Fibroblast of villous mesenchyme (primary cell): Measurements from ENCODE around the gene FUNDC2. TPM values are rescaled to one million over a fixed set of nuclear protein-coding genes. Genes with fewer than 3 reads are reported as not detected.

Source experiments
- DNase-seq: peaks from one replicate; pipeline ENCODE4 v3.0.0-alpha.2; 2010; ENCODE audit warnings: low read depth
- H3K4me3 ChIP-seq: 2 replicates; pipeline ENCODE4 v1.5.1; 2011; ENCODE audit warnings: low read depth, mild to moderate bottlenecking, low read length
- total RNA-seq: library from RNA; depleted of rRNA; stranded (reverse); fragments of >200 nt; gene quantifications from 2 replicates; pipeline ENCODE4 v1.2.3, GENCODE V29; 2012
- TF ChIP-seq, protein P1 (sequence below): IDR thresholded peaks from 2 replicates; pipeline ENCODE4 v1.5.1; 2012; ENCODE audit warnings: low read depth, mild to moderate bottlenecking, low read length; ENCODE audit not compliant: insufficient read depth

Gene FUNDC2
- total RNA-seq, 1 donor: 31.5 TPM

DNA sequence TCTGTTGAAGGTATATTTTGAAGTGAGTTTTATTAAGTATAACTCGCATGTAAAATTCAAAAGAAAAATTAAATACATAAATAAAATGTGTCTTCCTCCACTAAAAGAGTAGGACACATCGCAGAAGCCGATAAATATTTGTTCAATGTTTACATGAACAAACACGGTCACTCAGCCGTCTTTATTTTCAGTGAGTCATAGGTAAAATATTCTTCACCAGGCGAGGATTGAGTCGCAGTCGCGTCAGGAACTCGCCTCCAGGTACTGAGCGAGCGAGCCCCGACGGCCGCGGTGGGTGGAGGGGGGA is 271 bp upstream of the FUNDC2 start:
- H3K4me3 ChIP-seq: peak overlapping the region; percentile 75
- no peak for DNase-seq
- TF ChIP-seq, protein P1, sequence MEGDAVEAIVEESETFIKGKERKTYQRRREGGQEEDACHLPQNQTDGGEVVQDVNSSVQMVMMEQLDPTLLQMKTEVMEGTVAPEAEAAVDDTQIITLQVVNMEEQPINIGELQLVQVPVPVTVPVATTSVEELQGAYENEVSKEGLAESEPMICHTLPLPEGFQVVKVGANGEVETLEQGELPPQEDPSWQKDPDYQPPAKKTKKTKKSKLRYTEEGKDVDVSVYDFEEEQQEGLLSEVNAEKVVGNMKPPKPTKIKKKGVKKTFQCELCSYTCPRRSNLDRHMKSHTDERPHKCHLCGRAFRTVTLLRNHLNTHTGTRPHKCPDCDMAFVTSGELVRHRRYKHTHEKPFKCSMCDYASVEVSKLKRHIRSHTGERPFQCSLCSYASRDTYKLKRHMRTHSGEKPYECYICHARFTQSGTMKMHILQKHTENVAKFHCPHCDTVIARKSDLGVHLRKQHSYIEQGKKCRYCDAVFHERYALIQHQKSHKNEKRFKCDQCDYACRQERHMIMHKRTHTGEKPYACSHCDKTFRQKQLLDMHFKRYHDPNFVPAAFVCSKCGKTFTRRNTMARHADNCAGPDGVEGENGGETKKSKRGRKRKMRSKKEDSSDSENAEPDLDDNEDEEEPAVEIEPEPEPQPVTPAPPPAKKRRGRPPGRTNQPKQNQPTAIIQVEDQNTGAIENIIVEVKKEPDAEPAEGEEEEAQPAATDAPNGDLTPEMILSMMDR: no peak

DNA sequence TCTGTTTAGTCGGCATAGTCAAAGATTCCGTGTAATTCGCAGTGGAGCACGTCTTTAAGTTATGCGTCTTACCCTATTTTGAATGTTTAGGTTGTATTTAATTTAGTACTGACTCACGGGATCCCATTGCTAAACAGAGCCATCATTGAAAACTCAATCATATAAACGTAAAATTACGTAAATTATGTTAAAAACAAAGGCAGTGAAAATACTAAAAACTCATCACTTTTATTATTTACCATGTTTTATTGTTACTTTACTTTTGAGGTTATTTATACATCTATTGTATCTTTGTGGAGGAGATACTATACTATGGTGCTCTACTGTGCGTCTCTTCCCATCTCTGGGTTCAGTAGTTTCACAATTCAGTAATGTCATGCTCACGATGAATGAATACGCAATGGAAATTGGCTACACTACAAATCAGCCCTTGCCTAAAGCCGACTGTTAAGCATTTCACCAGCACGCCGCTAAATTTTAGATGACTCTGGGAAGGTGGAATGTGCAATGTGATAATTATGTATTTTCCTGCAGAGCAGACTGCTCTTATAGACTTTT is 944 bp downstream of the FUNDC2 start:
- TF ChIP-seq, protein P1: no peak
- peak overlapping the region; percentile 75 for H3K4me3 ChIP-seq
- peak; percentile 84 for DNase-seq

DNA sequence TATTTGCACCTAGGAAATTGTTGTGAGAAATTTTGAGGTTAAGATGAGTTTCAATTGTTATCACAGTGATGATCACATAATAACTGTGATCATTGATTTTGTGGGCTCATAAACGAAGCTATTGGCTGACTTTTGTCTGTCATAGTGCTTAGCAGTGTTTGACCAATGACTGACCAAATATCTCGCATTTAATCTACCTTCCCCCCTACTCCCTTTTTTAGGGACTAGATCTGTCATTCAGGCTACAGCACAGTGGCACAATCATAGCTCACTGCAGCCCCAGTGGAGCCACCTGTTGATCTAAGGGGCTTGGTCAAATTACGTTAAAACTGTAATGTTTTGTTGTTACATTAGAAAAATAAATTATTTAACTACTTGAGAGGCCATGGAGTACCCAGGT is 1.5 kb downstream of the FUNDC2 start:
- H3K4me3 ChIP-seq: peak overlapping the region; percentile 75
- TF ChIP-seq, protein P1: no peak
- DNase-seq: no peak

DNA sequence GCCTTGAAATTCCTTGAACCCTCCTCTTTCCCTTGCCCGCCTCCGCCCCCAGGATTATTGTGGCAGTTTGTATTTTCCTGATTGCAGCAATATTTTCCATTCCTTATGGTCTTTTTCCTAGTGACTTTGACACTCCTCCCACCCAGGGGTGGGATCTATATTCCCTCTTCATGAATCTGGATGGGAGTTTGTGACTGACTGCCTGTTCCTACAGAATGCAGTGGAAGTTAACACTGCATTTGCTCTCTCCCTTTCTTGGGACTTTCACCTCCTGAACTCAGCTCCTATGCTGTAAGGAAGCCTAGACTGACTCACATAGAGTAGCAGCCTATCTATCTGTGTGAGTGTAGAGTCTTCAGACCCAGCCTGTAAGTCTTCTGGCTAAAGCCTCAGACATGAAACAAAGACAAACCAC is 2.2 kb downstream of the FUNDC2 start:
- no peak overlapping the region for H3K4me3 ChIP-seq
- TF ChIP-seq, protein P1: no peak
- peak; percentile 26 for DNase-seq

DNA sequence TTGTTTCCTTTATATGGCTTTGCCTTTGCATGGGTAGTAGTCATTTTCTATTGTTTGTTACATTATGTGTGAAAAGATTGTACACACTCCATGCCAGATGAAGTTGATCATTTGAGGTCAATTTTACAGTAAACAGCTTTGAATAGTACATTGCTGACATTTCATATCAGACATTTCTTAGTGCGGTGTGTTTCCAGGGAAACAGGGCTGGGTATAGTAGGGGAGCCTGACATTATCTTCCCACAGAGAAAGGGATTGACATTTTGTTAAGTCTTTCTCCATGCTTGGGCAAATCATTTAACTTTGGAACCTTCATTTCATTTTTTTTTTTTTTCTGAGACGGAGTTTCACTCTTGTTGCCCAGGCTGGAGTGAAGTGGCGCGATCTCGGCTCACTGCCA is 5.0 kb downstream of the FUNDC2 start:
- peak; percentile 4 for DNase-seq
- no peak overlapping the region for H3K4me3 ChIP-seq
- TF ChIP-seq, protein P1: no peak

DNA sequence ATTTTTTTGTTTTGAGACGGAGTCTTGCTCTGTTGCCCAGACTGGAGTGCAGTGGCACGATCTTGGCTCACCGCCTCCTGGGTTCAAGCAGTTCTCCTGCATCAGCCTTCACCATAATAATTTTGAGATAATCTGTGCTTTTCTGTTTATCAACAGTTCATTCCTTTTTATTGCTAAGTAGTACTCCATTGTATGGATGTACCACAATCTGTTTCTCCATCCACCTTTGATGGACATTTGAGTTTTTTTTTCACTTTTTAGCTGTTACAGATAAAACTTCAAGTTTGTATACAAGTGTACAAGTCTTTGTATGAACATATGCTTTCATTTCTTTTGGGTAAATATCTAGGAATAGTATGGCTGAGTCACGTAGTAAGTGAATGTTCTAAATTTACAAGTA is 9.0 kb downstream of the FUNDC2 start:
- H3K4me3 ChIP-seq: no peak overlapping the region
- TF ChIP-seq, protein P1: no peak
- DNase-seq: no peak

DNA sequence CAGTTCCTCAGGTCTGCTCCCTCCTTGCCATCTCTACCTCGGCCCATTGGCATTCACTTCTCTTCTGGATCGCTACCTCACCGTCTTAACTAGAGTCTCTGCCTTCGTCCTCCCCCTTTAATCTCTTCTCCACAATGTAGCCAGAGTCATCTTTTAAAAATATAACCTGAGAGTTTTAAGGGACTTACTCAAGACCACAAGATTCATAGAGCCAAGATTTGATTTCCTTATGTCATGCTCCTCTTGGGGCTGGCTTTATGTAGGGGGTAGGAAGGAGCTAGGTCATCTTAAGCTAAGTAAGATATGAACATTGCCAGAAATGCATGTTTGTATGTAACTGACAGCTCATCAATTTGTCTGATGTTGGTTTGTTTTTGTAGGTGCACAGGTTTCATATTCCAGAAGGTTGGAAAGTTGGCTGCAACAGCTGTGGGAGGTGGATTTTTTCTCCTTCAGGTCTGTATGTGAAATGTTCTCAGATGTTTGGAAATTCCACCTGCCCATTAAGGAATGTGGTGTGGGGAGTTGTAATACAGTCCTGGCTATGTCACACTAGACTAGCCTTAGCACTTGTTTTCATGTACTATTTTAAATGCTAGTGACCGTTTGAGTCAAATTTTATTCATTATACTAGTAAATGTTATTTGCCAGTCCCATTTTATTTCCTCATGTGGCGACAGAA is 19.6 kb downstream of the FUNDC2 start:
- no peak for DNase-seq
- TF ChIP-seq, protein P1: no peak
- H3K4me3 ChIP-seq: no peak overlapping the region
